Smooth muscle cell (in vitro differentiated cells): ENCODE data around the gene DHRS7B. TPM values are rescaled to one million over a fixed set of nuclear protein-coding genes. Genes with fewer than 3 reads are reported as not detected.

ENCODE experiments used
- DNase-seq: peaks from one replicate; lab custom pipeline; 2025; ENCODE audit not compliant: unreplicated experiment; lab: John Stamatoyannopoulos, UW
- H2AFZ ChIP-seq: fragments of 200-600 bp; sonication (generic); 2 replicates; pipeline ENCODE4 v1.6.0; 2016; ENCODE audit warnings: antibody characterized with exemption, low read depth, mild to moderate bottlenecking
- H3F3A ChIP-seq: fragments of 200-600 bp; sonication (generic); 2 replicates; pipeline ENCODE4 v1.6.0; 2017; ENCODE audit warnings: antibody characterized with exemption, low read depth
- H3K27ac ChIP-seq: fragments of 200-600 bp; sonication (generic); 2 replicates; pipeline ENCODE4 v1.5.1; 2016; ENCODE audit warnings: low read depth, mild to moderate bottlenecking
- H3K27me3 ChIP-seq: fragments of 200-600 bp; sonication (generic); 2 replicates; pipeline ENCODE4 v1.6.1; 2016; ENCODE audit warnings: low read depth, mild to moderate bottlenecking
- H3K36me3 ChIP-seq: fragments of 200-600 bp; sonication (generic); 2 replicates; pipeline ENCODE4 v1.5.1; 2016; ENCODE audit warnings: low read depth
- H3K4me1 ChIP-seq: fragments of 200-600 bp; sonication (generic); 2 replicates; pipeline ENCODE4 v1.5.1; 2016; ENCODE audit warnings: low read depth
- H3K4me2 ChIP-seq: fragments of 200-600 bp; sonication (generic); 2 replicates; pipeline ENCODE4 v1.6.0; 2016; ENCODE audit warnings: mild to moderate bottlenecking
- H3K4me3 ChIP-seq: fragments of 200-600 bp; sonication (generic); 2 replicates; pipeline ENCODE4 v1.5.1; 2016; ENCODE audit warnings: mild to moderate bottlenecking
- H3K79me2 ChIP-seq: fragments of 200-600 bp; sonication (generic); 2 replicates; pipeline ENCODE4 v1.6.0; 2016; ENCODE audit warnings: low read depth, mild to moderate bottlenecking
- H3K9ac ChIP-seq: fragments of 200-600 bp; sonication (generic); 2 replicates; pipeline ENCODE4 v1.6.0; 2016; ENCODE audit warnings: low read depth
- H3K9me3 ChIP-seq: fragments of 200-600 bp; sonication (generic); replicated peaks from 2 replicates; pipeline ENCODE4 v1.5.1; 2016; ENCODE audit warnings: low read depth
- H4K20me1 ChIP-seq: fragments of 200-600 bp; sonication (generic); 2 replicates; pipeline ENCODE4 v1.6.0; 2016; ENCODE audit warnings: low read depth
- CTCF ChIP-seq: fragments of 200-600 bp; sonication (generic); IDR thresholded peaks from 2 replicates; pipeline ENCODE4 v1.5.1; 2017; ENCODE audit warnings: borderline replicate concordance, mild to moderate bottlenecking, antibody characterized with exemption; ENCODE audit not compliant: insufficient read depth, poor library complexity, severe bottlenecking
- WGBS: methylation state at CpG from one replicate; pipeline ENCODE4 v1.1.7; 2016; ENCODE audit warnings: low lambda C conversion rate; 5-methylcytosine and 5-hydroxymethylcytosine counted together
- polyA plus RNA-seq: library from polyadenylated mRNA; unstranded; fragments of >200 nt; fragmentation: Nextera tagmentation; extraction: Ambion mirVana; gene quantifications from 2 replicates; pipeline ENCODE4 v1.2.1, GENCODE V29; 2016
- total RNA-seq: library from RNA; depleted of rRNA; stranded (reverse); fragments of >200 nt; gene quantifications from 2 replicates; pipeline ENCODE4 v1.2.3, GENCODE V29; 2014

The DHRS7B gene
- total and polyA plus RNA-seq, 2 experiments from 2014 or later: 30.0 to 32.5 TPM

GRCh38 chr17:21174186-21174585 lies 47.4 kb downstream of the DHRS7B start:
- H3K27ac ChIP-seq: no peak overlapping the region
- no peaks in the 10 kb centered on the region for H3K27me3 ChIP-seq
- WGBS: 95% methylated on average over 8 of the region's 8 CpGs
- TF ChIP-seq CTCF: no peak
- H2AFZ ChIP-seq: no peak overlapping the region
- H3K4me1 ChIP-seq: no peaks in the 10 kb centered on the region
- H3K9me3 ChIP-seq: no peaks in the 10 kb centered on the region
- no peaks in the 10 kb centered on the region for H3F3A ChIP-seq
- no peak overlapping the region for H3K4me3 ChIP-seq
- H3K36me3 ChIP-seq: no peaks in the 10 kb centered on the region
- H3K79me2 ChIP-seq: no peaks in the 10 kb centered on the region
- no peak overlapping the region for H3K9ac ChIP-seq
- peaks cover 5% of the 10 kb centered on the region for H4K20me1 ChIP-seq
- H3K4me2 ChIP-seq: no peak overlapping the region
- no peak for DNase-seq

- WGBS: 98% methylated on average over 7 of the region's 7 CpGs
- H3K36me3 ChIP-seq: no peaks in the 10 kb centered on the region
- no peak overlapping the region for H3K27ac ChIP-seq
- no peak for DNase-seq
- H3K4me2 ChIP-seq: no peak overlapping the region
- no peak overlapping the region for H3K4me3 ChIP-seq
- no peak overlapping the region for H3K9ac ChIP-seq
- TF ChIP-seq CTCF: no peak
- peaks cover under 1% of the 10 kb centered on the region for H4K20me1 ChIP-seq
- no peaks in the 10 kb centered on the region for H3K79me2 ChIP-seq
- no peaks in the 10 kb centered on the region for H3K27me3 ChIP-seq
- H3F3A ChIP-seq: no peaks in the 10 kb centered on the region
- H3K4me1 ChIP-seq: no peaks in the 10 kb centered on the region
- H3K9me3 ChIP-seq: no peaks in the 10 kb centered on the region
- no peak overlapping the region for H2AFZ ChIP-seq
Measured at GRCh38 chr17:21174713-21175112, 47.9 kb downstream of the DHRS7B start.

- no peak for TF ChIP-seq CTCF
- Histone ChIP-seq H3K4me3 (no peak overlapping the region), H2AFZ (no peak overlapping the region), H3K27me3 (no peaks in the 10 kb centered on the region), H4K20me1 (no peaks in the 10 kb centered on the region), H3K9ac (no peak overlapping the region), H3K79me2 (no peaks in the 10 kb centered on the region), H3K4me1 (no peaks in the 10 kb centered on the region), H3F3A (no peaks in the 10 kb centered on the region), H3K27ac (no peak overlapping the region), H3K36me3 (no peaks in the 10 kb centered on the region), H3K4me2 (no peak overlapping the region), H3K9me3 (no peaks in the 10 kb centered on the region)
- no peak for DNase-seq
- WGBS: 94% methylated on average over 12 of the region's 12 CpGs
Measured at GRCh38 chr17:21176773-21177395, 50.1 kb downstream of the DHRS7B start.

GRCh38 chr17:21177401-21177800 lies 50.6 kb downstream of the DHRS7B start:
- no peaks in the 10 kb centered on the region for H3F3A ChIP-seq
- H3K4me3 ChIP-seq: no peak overlapping the region
- H4K20me1 ChIP-seq: no peaks in the 10 kb centered on the region
- no peaks in the 10 kb centered on the region for H3K4me1 ChIP-seq
- H3K9ac ChIP-seq: no peak overlapping the region
- H3K4me2 ChIP-seq: no peak overlapping the region
- no peaks in the 10 kb centered on the region for H3K36me3 ChIP-seq
- H3K79me2 ChIP-seq: no peaks in the 10 kb centered on the region
- DNase-seq: no peak
- no peak for TF ChIP-seq CTCF
- H3K27ac ChIP-seq: no peak overlapping the region
- H2AFZ ChIP-seq: no peak overlapping the region
- WGBS: 93% methylated on average over 8 of the region's 8 CpGs
- no peaks in the 10 kb centered on the region for H3K27me3 ChIP-seq
- H3K9me3 ChIP-seq: no peaks in the 10 kb centered on the region
